Measurements from ENCODE around the gene C16orf90.

- no peak for TF ChIP-seq EZH2phosphoT487 (IDR thresholded peaks at IDR 0.05; ENCODE audit: insufficient read depth, low read depth)
- TF ChIP-seq EZH2 (IDR thresholded peaks at IDR 0.05; ENCODE audit: insufficient read depth, poor library complexity, severe bottlenecking): no peak
These were observed 2.9 kb downstream of the C16orf90 start for GRCh38 chr16:3492356-3492755.

Measured in GM23248 (cell line).